Trophoblast cell (in vitro differentiated cells and primary cell): ENCODE results near the gene SNX22.
A peak's percentile ranks its signal among the peaks of the same experiment; 100 is the strongest.

Source experiments
- DNase-seq, 2 donors: peaks; one replicate each; pipeline ENCODE4 v3.0.0-alpha.2; 2016
- H2AFZ ChIP-seq: 2 replicates; pipeline ENCODE4 v1.6.1; 2013; ENCODE audit warnings: low read length, moderate library complexity, mild to moderate bottlenecking; ENCODE audit not compliant: insufficient read depth, poor library complexity
- H2AK5ac ChIP-seq: 2 replicates; pipeline ENCODE4 v1.6.1; 2013; ENCODE audit warnings: mild to moderate bottlenecking, low read length
- H2BK120ac ChIP-seq: 2 replicates; pipeline ENCODE4 v1.6.1; 2013; ENCODE audit warnings: low read length, mild to moderate bottlenecking, moderate library complexity; ENCODE audit not compliant: insufficient read depth, poor library complexity
- H2BK12ac ChIP-seq: 2 replicates; pipeline ENCODE4 v1.6.1; 2013; ENCODE audit warnings: mild to moderate bottlenecking, low read length, moderate library complexity
- H2BK5ac ChIP-seq: 2 replicates; pipeline ENCODE4 v1.6.1; 2013; ENCODE audit warnings: low read length, low read depth, moderate library complexity, mild to moderate bottlenecking; ENCODE audit not compliant: poor library complexity
- H3K14ac ChIP-seq: 2 replicates; pipeline ENCODE4 v1.6.1; 2013; ENCODE audit warnings: mild to moderate bottlenecking, low read length
- H3K18ac ChIP-seq: 2 replicates; pipeline ENCODE4 v1.6.1; 2013; ENCODE audit warnings: mild to moderate bottlenecking, low read length
- H3K23ac ChIP-seq: 2 replicates; pipeline ENCODE4 v1.6.1; 2013; ENCODE audit warnings: low read length
- H3K27ac ChIP-seq: 2 replicates; pipeline ENCODE4 v1.5.1; 2013; ENCODE audit warnings: low read depth, mild to moderate bottlenecking, inconsistent platforms, low read length, moderate library complexity
- H3K27me3 ChIP-seq: 2 replicates; pipeline ENCODE4 v1.6.1; 2013; ENCODE audit warnings: inconsistent platforms, mild to moderate bottlenecking, low read length, moderate library complexity; ENCODE audit not compliant: insufficient read depth
- H3K36me3 ChIP-seq, 2 experiments: 1 replicate in 1 of 2; 2 replicates in 1 of 2; pipeline ENCODE4 v1.6.1; 2013; ENCODE audit warnings: low read length in 2 of 2, mild to moderate bottlenecking in 2 of 2, moderate library complexity in 1 of 2; ENCODE audit not compliant: insufficient read depth in 2 of 2, control insufficient read depth in 1 of 2
- H3K4ac ChIP-seq: 2 replicates; pipeline ENCODE4 v1.6.1; 2013; ENCODE audit warnings: low read depth, mild to moderate bottlenecking, low read length, moderate library complexity
- H3K4me1 ChIP-seq, 2 experiments: 1 replicate in 1 of 2; 2 replicates in 1 of 2; pipeline ENCODE4 v1.6.1; 2013; ENCODE audit warnings: low read length in 2 of 2, mild to moderate bottlenecking in 2 of 2, moderate library complexity in 1 of 2; ENCODE audit not compliant: insufficient read depth in 2 of 2, control insufficient read depth in 1 of 2
- H3K4me2 ChIP-seq: 2 replicates; pipeline ENCODE4 v1.6.1; 2013; ENCODE audit warnings: inconsistent platforms, mild to moderate bottlenecking, low read length, moderate library complexity
- H3K4me3 ChIP-seq: 2 replicates; pipeline ENCODE4 v1.5.1; 2013; ENCODE audit warnings: mild to moderate bottlenecking, low read depth, low read length, inconsistent platforms
- H3K79me1 ChIP-seq: one replicate; pipeline ENCODE4 v1.6.1; 2013; ENCODE audit warnings: low read length
- H3K79me2 ChIP-seq: 2 replicates; pipeline ENCODE4 v1.6.1; 2013; ENCODE audit warnings: low read length, mild to moderate bottlenecking; ENCODE audit not compliant: control insufficient read depth, insufficient read depth, poor library complexity
- H3K9ac ChIP-seq: 2 replicates; pipeline ENCODE4 v1.6.1; 2013; ENCODE audit warnings: mild to moderate bottlenecking, low read length
- H3K9me3 ChIP-seq: 2 replicates; pipeline ENCODE4 v1.6.1; 2013; ENCODE audit warnings: low read depth, mild to moderate bottlenecking, control low read depth, inconsistent platforms, low read length; ENCODE audit not compliant: insufficient read depth
- H4K12ac ChIP-seq: 2 replicates; pipeline ENCODE4 v1.6.1; 2013; ENCODE audit warnings: low read depth, mild to moderate bottlenecking, low read length, moderate library complexity
- H4K8ac ChIP-seq: 2 replicates; pipeline ENCODE4 v1.6.1; 2013; ENCODE audit warnings: low read depth, mild to moderate bottlenecking, low read length, moderate library complexity
- H4K91ac ChIP-seq: one replicate; pipeline ENCODE4 v1.6.1; 2013; ENCODE audit warnings: low read depth, mild to moderate bottlenecking, low read length, moderate library complexity
- WGBS: extraction: QIAGEN DNeasy Blood & Tissue Kit; methylation state at CpG from one replicate; pipeline ENCODE4 v1.1.7; 2013; ENCODE audit warnings: missing lambda C conversion rate; ENCODE audit not compliant: insufficient read length, insufficient coverage; ENCODE audit errors: extremely low coverage; 5-methylcytosine and 5-hydroxymethylcytosine counted together

Gene SNX22

GRCh38 chr15:64146041-64146440 is 5.5 kb upstream of the SNX22 start:
- Histone ChIP-seq H3K14ac (no peak overlapping the region), H3K4ac (no peak overlapping the region), H4K91ac (no peak overlapping the region), H3K4me1 (peaks cover 0 to 2% of the 10 kb centered on the region in 2 experiments), H3K4me3 (no peak overlapping the region), H3K27ac (no peak overlapping the region), H2BK12ac (no peak overlapping the region), H3K36me3 (peaks cover 18 to 21% of the 10 kb centered on the region in 2 experiments), H3K4me2 (no peak overlapping the region), H2BK120ac (no peak overlapping the region), H3K9ac (no peak overlapping the region), H3K18ac (no peak overlapping the region), H4K8ac (no peak overlapping the region), H3K79me2 (no peaks in the 10 kb centered on the region), H3K27me3 (no peaks in the 10 kb centered on the region), H2BK5ac (no peak overlapping the region), H3K9me3 (no peaks in the 10 kb centered on the region), H2AK5ac (no peak overlapping the region), H4K12ac (no peak overlapping the region), H3K23ac (no peak overlapping the region), H2AFZ (no peak overlapping the region), H3K79me1 (no peaks in the 10 kb centered on the region)
- DNase-seq = no peak
- no CpG with 5 or more reads among the region's 6 CpGs for WGBS

DNA sequence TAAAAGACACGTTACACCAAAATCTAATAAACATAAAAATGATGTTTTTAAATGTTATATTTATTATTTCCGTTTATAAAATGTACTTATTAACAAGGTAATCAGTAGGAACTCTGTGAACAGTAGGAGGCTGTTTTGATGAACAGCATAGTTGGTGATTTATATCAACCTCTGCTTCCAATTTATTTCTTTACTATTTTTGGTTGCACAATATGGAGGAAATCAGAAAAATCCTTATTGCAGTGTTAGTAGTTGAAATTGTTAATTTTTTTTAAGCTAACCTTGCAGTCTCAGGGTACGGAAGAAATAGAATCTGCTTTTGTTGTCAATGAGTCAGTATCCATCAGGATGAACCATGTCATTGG is 5.0 kb upstream of the SNX22 start:
- Histone ChIP-seq H2BK120ac (no peak overlapping the region), H2BK12ac (no peak overlapping the region), H3K27ac (no peak overlapping the region), H2AFZ (no peak overlapping the region), H3K4me2 (no peak overlapping the region), H3K27me3 (no peaks in the 10 kb centered on the region), H3K9ac (no peak overlapping the region), H3K4ac (no peak overlapping the region), H3K14ac (no peak overlapping the region), H3K4me3 (no peak overlapping the region), H4K8ac (no peak overlapping the region), H3K79me2 (no peaks in the 10 kb centered on the region), H3K9me3 (no peaks in the 10 kb centered on the region), H3K23ac (no peak overlapping the region), H4K91ac (no peak overlapping the region), H3K18ac (no peak overlapping the region), H2AK5ac (no peak overlapping the region), H3K36me3 (peaks cover 16 to 17% of the 10 kb centered on the region in 2 experiments), H3K4me1 (peaks cover 0 to 5% of the 10 kb centered on the region in 2 experiments), H3K79me1 (peaks cover 2% of the 10 kb centered on the region), H2BK5ac (no peak overlapping the region), H4K12ac (no peak overlapping the region)
- DNase-seq = no peak
- no CpG with 5 or more reads among the region's 3 CpGs for WGBS

GRCh38 chr15:64146885-64147681 is 4.4 kb upstream of the SNX22 start:
- H3K18ac ChIP-seq = no peak overlapping the region
- H2BK120ac ChIP-seq = no peak overlapping the region
- H2AFZ ChIP-seq = no peak overlapping the region
- WGBS = no CpG with 5 or more reads among the region's 26 CpGs
- H2BK12ac ChIP-seq = no peak overlapping the region
- no peak overlapping the region for H2AK5ac ChIP-seq
- H3K4me3 ChIP-seq = no peak overlapping the region
- H4K8ac ChIP-seq = no peak overlapping the region
- H3K9me3 ChIP-seq = no peaks in the 10 kb centered on the region
- H3K27me3 ChIP-seq = peaks cover 6% of the 10 kb centered on the region
- no peak overlapping the region for H2BK5ac ChIP-seq
- no peaks in the 10 kb centered on the region for H3K79me2 ChIP-seq
- H3K4ac ChIP-seq = no peak overlapping the region
- no peak overlapping the region for H3K27ac ChIP-seq
- peaks cover 2% of the 10 kb centered on the region for H3K79me1 ChIP-seq
- DNase-seq = no peak
- H4K12ac ChIP-seq = no peak overlapping the region
- no peak overlapping the region for H4K91ac ChIP-seq
- peaks cover 3 to 11% of the 10 kb centered on the region in 2 experiments for H3K4me1 ChIP-seq
- no peak overlapping the region for H3K14ac ChIP-seq
- peaks cover 13 to 14% of the 10 kb centered on the region in 2 experiments for H3K36me3 ChIP-seq
- H3K9ac ChIP-seq = no peak overlapping the region
- no peak overlapping the region for H3K23ac ChIP-seq
- H3K4me2 ChIP-seq = no peak overlapping the region

DNA sequence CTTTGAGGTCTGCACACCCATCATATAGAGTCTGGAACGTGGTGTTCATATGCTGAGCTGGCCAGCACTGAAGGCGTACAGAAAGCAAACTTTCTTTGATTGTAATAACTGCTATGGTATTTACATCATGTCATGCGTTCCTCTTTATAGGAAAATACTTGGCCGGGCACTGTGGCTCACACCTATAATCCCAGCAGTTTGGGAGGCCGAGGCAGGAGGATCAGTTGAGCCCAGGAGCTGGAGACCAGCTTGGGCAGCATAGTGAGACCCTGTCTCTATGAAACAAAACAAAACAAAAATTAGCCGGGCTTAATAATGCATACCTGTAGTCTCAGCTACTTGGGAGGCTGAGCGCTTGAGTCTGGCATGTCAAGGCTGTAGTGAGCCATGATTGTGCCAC is 3.4 kb upstream of the SNX22 start:
- WGBS = no CpG with 5 or more reads among the region's 7 CpGs
- Histone ChIP-seq H3K9ac (no peak overlapping the region), H3K18ac (no peak overlapping the region), H3K23ac (no peak overlapping the region), H2AFZ (no peak overlapping the region), H3K4ac (no peak overlapping the region), H3K27me3 (peaks cover 16% of the 10 kb centered on the region), H2AK5ac (no peak overlapping the region), H3K4me2 (no peak overlapping the region), H4K8ac (no peak overlapping the region), H4K12ac (no peak overlapping the region), H3K36me3 (peaks cover 10 to 14% of the 10 kb centered on the region in 2 experiments), H3K4me1 (peaks cover 4 to 14% of the 10 kb centered on the region in 2 experiments), H2BK5ac (no peak overlapping the region), H3K79me2 (no peaks in the 10 kb centered on the region), H3K14ac (no peak overlapping the region), H3K9me3 (no peaks in the 10 kb centered on the region), H4K91ac (no peak overlapping the region), H2BK12ac (no peak overlapping the region), H3K4me3 (no peak overlapping the region), H2BK120ac (no peak overlapping the region), H3K27ac (no peak overlapping the region), H3K79me1 (peaks cover 2% of the 10 kb centered on the region)
- DNase-seq = peak; percentile 15 to 58
